GM18517 (cell line): Measurements from ENCODE around the gene ULK1.
"Not testable (repeated sequence)": the region's sequence is repeated elsewhere in the genome, so short reads cannot be mapped to it uniquely, and the experiment has no call there.

ENCODE experiments used
- ATAC-seq: cut with Tn5 transposase; IDR thresholded peaks from one replicate; pipeline ENCODE4 v1.9.1; 2021; ENCODE audit warnings: mild to moderate bottlenecking, moderate library complexity; ENCODE audit not compliant: unreplicated experiment

The ULK1 gene

DNA sequence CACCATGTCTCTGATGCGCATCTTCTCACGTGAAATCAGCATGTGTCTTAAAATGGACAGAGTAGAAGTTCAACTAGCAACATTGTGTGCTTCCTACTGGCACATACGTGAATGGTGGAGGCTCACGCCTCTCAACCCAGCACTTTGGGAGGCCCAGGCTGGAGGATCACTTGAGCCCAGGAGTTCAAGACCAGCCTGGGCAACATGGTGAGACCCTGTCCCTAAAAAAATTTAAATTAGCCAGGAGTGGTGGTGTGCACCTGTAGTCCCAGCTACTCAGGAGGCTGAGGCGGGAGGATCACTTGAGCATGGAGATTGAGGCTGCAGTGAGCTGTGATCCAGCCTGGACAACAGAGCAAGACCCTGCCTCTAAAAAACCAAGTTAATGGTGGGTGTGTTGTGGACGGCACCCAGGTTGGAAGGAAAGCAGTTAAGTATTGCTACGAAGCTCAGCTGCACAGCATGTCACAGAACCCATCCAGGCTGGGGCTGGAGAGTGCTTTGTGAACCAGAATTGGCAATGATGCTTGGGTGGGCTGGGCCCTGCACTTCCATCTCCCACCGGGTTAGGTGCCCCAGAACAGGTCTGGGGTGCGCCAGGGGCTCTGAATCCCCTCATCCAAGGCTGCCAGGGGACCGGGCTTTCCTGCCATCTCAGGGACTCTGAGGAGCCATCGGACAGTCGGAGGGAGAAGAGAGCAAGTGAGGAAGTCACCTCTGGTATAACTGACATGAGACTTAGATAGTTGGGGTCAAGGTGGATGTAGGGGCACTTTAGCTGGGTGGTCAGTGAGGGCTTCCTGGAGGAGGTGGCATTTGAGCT, 33.0 kb upstream of the ULK1 start:
- ATAC-seq = no peak

- ATAC-seq = no peak
Measured at GRCh38 chr12:131862084-131862441, 32.4 kb upstream of the ULK1 start.

DNA sequence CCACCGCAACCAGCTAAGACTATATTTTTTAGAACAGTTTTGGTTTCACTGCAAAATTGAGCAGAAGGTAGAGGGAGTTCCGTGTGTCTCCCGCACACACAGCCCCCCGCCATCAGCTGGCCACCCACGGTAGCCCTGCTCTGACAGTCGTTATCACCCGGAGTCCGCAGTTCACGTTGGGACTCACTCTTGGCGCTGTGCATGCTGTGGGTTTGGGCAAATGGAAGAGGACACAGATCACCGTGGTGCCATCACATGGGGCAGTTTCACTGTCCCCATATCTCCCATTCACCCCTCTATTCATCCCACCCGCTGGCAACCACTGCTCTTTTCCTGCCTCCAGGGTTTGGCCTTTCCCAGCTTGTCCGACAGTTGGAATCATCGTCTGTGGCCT, 31.8 kb upstream of the ULK1 start:
- no peak for ATAC-seq

GRCh38 chr12:131862994-131863710, 31.3 kb upstream of the ULK1 start:
- no peak for ATAC-seq

GRCh38 chr12:131863711-131864396, 30.6 kb upstream of the ULK1 start:
- no peak for ATAC-seq

DNA sequence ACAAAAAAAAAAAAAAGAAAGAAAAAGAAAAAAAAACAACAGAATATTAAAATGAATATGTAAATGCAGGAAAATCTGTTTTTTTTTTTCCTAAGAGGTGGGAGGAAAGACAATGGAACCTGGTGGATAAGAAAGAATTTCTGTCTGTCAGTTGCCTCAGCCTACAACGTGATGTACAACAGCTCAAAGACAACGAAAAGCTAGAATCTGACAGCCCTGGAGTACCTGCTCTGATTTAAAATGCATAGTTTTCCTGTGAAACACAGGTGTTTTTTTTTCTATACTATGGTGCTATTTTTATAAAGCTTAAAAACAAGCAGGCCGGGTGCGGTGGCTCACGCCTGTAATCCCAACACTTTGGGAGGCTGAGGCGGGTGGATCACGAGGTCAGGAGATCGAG, 30.0 kb upstream of the ULK1 start:
- ATAC-seq = no peak

DNA sequence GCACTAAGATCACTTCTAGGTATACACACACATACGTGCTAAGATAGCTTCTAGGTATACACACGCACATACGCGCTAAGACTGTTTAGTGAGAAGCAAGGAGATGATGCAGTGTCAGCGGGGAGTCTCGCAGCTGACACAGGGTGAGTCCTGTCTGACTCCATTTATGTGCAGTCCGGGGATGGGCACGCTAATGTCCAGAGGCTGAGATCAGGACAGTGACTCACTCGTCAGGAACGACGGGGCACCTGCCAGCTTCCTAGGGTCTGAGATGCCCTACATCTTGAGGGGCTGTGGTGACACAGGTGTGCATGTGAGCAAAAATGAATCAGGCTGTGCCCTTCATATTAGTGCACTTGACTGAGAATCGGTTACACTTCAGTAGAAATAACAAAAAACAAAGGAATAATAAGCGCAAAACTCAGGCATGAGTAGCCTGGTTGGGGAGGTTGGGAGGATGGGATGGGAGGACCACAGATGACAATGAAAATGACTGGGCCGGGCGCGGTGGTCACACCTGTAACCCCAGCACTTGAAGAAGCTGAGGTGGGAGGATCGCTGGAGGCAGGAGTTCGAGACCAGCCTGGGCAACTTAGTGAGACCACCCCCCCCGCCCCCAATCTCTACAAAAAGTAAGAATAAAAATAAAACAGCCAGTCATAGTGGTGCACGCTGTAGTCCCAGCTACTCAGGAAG, 29.1 kb upstream of the ULK1 start:
- ATAC-seq = no peak

DNA sequence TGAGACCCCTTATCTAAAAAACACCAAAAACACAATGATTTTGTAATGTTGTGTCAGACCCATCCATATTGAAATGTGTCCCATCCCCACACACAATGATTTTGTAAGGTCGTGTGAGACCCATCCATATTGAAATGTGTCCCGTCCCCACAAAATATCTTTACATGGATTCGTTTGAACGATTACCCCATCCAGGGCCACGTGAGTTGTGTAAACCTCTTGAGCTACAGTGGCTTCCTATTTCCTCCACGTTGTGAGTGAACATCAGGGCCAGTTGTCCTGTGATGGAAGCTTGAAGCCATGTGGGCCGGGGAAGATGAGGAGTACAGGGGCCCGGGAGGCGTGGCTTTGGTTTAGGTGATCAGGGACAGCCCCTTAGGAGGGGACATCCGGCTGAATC, 27.0 kb upstream of the ULK1 start:
- ATAC-seq = no peak

DNA sequence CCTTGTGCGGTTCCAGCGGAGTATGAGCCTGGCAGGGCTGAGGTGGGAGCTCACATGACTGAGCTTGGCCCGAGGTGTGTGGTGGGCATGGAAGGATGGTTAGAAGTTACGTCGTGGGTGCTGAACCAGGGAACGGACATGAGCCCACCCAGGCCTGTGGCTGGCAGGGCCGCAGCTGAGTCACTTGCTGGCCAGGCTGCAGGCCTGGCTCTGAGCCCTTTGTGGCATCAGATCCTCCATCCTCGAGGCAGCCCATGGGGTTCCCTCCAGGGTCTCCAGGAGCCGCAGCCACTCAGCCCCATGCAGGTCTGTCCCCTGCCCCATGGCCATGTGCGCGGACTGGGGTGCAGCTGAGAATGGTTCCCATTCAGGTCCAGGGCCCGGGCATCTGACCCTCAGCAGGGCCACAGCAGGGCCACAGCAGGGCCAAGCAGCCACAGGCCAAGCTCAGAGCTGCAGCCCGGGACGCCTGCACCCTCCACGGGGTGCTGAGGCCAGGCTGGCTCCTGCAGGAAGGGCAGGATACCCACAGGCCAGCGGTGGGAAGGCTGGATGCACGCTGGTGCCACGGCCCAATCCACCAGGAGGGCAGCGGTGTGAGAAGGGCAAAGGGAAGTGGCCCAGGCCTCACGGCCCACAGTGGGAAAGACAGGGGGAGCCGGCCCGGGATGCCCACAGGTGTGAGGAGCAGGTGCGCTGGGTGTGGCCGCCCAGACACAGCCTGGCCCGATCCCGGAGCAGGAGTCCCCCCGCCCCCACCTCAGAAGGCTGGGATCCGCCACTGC, 26.3 kb upstream of the ULK1 start:
- no peak for ATAC-seq

- no peak for ATAC-seq
Measured at GRCh38 chr12:131869871-131870418, 24.5 kb upstream of the ULK1 start.

GRCh38 chr12:131871677-131872076, 22.7 kb upstream of the ULK1 start:
- ATAC-seq = no peak

- no peak for ATAC-seq
Measured at GRCh38 chr12:131872154-131873051, 22.0 kb upstream of the ULK1 start.

DNA sequence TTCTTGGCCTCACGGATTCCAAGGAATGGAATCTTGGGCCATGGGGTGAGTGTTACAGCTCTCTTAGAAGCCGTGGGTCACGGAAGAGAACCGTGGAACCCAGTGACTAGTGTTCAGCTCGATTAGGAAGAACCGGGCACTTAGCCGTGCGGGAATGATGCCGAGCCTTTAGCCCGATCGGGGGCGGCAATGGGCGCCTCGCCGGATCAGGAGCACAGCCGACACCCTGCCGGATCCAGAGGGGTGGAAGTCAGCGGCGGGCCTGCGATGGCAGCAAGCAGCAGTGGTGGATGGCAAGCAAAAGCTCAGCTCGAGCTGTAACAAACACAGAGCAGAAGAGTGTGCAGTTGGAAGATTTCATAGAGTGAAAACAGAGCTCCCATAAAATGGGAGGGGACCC, 21.1 kb upstream of the ULK1 start:
- ATAC-seq = no peak

- ATAC-seq = not testable (repeated sequence)
Measured at GRCh38 chr12:131874972-131875371, 19.4 kb upstream of the ULK1 start.

DNA sequence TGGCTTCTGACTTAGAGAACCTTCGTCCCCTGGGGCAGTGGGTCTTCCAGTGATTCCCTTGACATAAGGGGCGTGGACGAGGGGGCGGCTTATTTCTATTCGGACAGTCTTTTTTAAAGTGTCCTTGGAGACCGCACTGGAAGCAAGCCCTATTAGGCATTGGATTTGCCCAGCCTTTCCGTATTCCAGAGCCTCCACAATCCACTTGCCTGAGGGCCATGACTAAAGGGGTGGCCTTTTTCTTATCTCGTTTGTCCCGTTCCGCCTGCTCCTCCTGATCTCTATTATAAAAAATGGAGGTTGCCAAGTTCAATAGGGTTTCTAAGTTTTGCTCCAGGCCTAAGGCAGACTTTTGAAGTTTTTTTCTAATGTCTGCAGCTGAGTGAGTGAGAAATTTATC, 17.2 kb upstream of the ULK1 start:
- not testable (repeated sequence) for ATAC-seq

DNA sequence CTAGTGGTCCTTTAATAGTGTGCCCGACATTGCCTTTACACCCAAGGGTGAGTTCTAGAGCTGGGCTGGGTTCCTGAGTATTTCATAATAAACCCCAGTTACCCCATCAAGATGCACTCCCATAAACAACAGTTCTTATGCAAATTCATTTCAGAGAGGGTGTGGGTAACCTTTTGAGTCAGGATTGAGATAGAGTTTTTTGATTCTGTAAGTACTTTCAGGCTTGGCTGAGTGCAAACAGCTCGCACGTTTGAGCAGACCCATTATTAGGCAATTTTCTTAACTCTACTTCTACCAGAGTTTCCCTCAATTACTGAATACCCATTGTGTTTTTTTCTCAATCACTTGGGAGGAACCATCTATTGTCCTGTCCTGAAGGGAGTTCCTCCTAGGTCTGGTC, 16.0 kb upstream of the ULK1 start:
- ATAC-seq = not testable (repeated sequence)

- ATAC-seq = no peak
Measured at GRCh38 chr12:131882804-131883520, 11.5 kb upstream of the ULK1 start.

DNA sequence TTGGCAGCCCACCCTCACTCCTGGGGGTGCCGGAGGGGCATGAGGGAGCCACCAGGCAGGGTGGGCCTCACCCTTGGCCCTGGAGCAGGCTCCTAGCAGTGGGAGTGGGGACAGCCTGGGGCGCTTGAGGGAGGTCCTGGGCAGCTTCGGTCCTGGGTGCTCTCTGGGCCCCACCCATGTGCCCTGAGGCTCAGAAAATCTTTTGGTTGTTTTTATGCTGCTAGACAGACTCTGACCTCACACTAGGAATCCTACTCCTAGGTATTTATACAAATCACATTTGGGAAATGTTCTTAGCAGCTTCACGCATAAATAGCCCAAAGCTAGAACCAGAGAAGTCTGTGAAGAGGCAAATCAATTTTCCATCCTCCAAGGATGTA, 10.9 kb upstream of the ULK1 start:
- ATAC-seq = no peak

DNA sequence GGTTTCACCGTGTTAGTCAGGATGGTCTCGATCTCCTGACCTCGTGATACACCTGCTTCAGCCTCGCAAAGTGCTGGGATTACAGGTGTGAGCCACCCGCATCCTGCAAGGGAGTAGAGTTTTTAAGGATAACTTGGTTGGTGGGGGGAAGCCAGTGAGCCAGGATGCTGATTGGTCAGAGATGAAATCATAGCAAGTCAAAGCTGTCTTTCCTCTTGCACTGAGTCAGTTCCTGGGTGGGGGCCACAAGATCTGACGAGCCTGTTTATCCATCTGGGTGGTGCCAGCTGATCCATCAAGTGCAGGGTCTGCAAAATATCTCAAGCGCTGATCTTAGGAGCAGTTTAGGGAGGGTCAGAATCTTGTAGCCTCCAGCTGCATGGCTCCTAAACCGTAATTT, 9.3 kb upstream of the ULK1 start:
- not testable (repeated sequence) for ATAC-seq
